Activated naive CD8-positive, alpha-beta T cell treated with anti-CD3 and anti-CD28 coated beads, Interleukin-2, amount 50 U/mL, for 16 hours (primary cell): ENCODE measurements around the gene MCRIP2.

Source experiments
- DNase-seq: peaks from one replicate; pipeline ENCODE4 v3.0.0-alpha.2; 2020; ENCODE audit warnings: low read depth, low spot score

The MCRIP2 gene

GRCh38 chr16:695355-696089, 53.9 kb downstream of the MCRIP2 start:
- no peak for DNase-seq
